H7 (cell line): ENCODE results near the gene S100A12. TPM values are rescaled to one million over a fixed set of nuclear protein-coding genes. Genes with fewer than 3 reads are reported as not detected.

Experiments used
- total RNA-seq: library from RNA; depleted of rRNA; stranded (reverse); fragments of >200 nt; shearing (Covaris generic); gene quantifications from 2 replicates; pipeline ENCODE4 v1.2.3, GENCODE V29; 2014; rRNA removed

The S100A12 gene
- total RNA-seq, 1 experiment from 2014 or later = not detected

Other genes with a start within 250 kb of the S100A12 start
- 0.26 TPM in 1 of 2 replicates, not detected in the other for gene SPRR2G, start 224.7 kb downstream of the S100A12 start, total RNA-seq
- gene LELP1, start 172.2 kb downstream of the S100A12 start, total RNA-seq = not detected in 2 replicates
- not detected in 2 replicates for gene PRR9, start 158.0 kb downstream of the S100A12 start, total RNA-seq
- not detected in 2 replicates for gene LORICRIN, start 115.9 kb downstream of the S100A12 start, total RNA-seq
- gene PGLYRP3, start 62.7 kb downstream of the S100A12 start, total RNA-seq = not detected in 2 replicates
- gene PGLYRP4, start 26.8 kb downstream of the S100A12 start, total RNA-seq = not detected in 2 replicates
- gene S100A9, start 17.8 kb downstream of the S100A12 start, total RNA-seq = not detected in 2 replicates
- not detected in 2 replicates for gene S100A8, start 15.5 kb upstream of the S100A12 start, total RNA-seq
- not detected in 2 replicates for gene S100A7A, start 40.9 kb upstream of the S100A12 start, total RNA-seq
- gene S100A7, start 85.0 kb upstream of the S100A12 start, total RNA-seq = not detected in 2 replicates
- gene S100A6, start 160.4 kb upstream of the S100A12 start, total RNA-seq = 1.3 and 1.4 TPM in 2 replicates
- gene S100A5, start 165.3 kb upstream of the S100A12 start, total RNA-seq = not detected in 2 replicates
- gene S100A4, start 170.2 kb upstream of the S100A12 start, total RNA-seq = 17.3 and 18.0 TPM in 2 replicates
- gene S100A3, start 173.6 kb upstream of the S100A12 start, total RNA-seq = 0.30 and 0.31 TPM in 2 replicates
- 0.94 TPM in 1 of 2 replicates, not detected in the other for gene S100A2, start 190.2 kb upstream of the S100A12 start, total RNA-seq
- gene S100A16, start 237.5 kb upstream of the S100A12 start, total RNA-seq = 34.5 and 89.0 TPM in 2 replicates
- 1.8 and 2.0 TPM in 2 replicates for gene S100A14, start 240.7 kb upstream of the S100A12 start, total RNA-seq